Testis (tissue), 2 donors: Measurements from ENCODE around the gene DPYD.

Experiments
- CTCF ChIP-seq, 3 experiments: fragments of 450-650 bp in 2 of 3; fragments of 200-600 bp in 1 of 3; sonication (generic) in 1 of 3; IDR thresholded peaks; one replicate each; pipeline ENCODE4 v1.5.1; 2016 to 2019; ENCODE audit warnings: antibody characterized with exemption in 3 of 3, mild to moderate bottlenecking in 2 of 3, moderate library complexity in 1 of 3
- POLR2A ChIP-seq: fragments of 450-650 bp; IDR thresholded peaks from one replicate; pipeline ENCODE4 v1.6.1; 2017; ENCODE audit warnings: antibody characterized with exemption, mild to moderate bottlenecking, moderate library complexity

DNA sequence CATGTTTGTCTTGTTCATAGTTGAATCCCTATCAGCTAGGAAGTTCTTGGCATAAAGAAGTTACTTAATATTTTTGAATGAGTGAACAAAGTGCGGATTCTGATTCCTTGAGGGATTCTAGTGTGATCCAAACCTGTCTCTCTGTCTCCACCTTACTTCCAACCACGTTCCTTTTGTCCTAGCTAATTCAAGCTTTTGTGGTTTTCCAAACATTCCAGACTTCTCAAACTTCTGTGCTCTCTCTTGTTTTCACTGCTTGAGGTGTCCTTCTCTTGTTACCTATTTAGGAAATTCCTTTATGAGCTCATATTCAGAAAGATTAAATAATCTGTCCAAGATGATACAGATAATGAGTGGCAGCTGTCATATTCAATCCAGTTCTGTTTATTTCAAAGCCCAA, 846.1 kb downstream of the DPYD start:
- no peak for TF ChIP-seq POLR2A
- no peak for TF ChIP-seq CTCF (IDR thresholded peaks at IDR 0.05)
